H9 (cell line): ENCODE data around the gene AK9. TPM values are rescaled to one million over a fixed set of nuclear protein-coding genes. Genes with fewer than 3 reads are reported as not detected.
A peak's percentile ranks its signal among the peaks of the same experiment; 100 is the strongest.

Experiments
- DNase-seq: peaks from one replicate; pipeline ENCODE4 v3.0.0-alpha.2; 2017
- H2AFZ ChIP-seq: one replicate; pipeline ENCODE4 v1.6.1; 2013; ENCODE audit warnings: mild to moderate bottlenecking, low read length, control low read depth, moderate library complexity
- H2AK5ac ChIP-seq: 2 replicates; pipeline ENCODE4 v1.6.1; 2013; ENCODE audit warnings: low read length, control low read depth, mixed read lengths; ENCODE audit not compliant: insufficient read length
- H2BK120ac ChIP-seq: one replicate; pipeline ENCODE4 v1.6.1; 2013; ENCODE audit warnings: low read depth, mild to moderate bottlenecking, low read length, control low read depth, inconsistent platforms; ENCODE audit not compliant: poor library complexity, severe bottlenecking
- H2BK12ac ChIP-seq: 2 replicates; pipeline ENCODE4 v1.6.1; 2013; ENCODE audit warnings: low read length, control low read depth, mixed read lengths, low read depth; ENCODE audit not compliant: insufficient read length
- H2BK15ac ChIP-seq: 2 replicates; pipeline ENCODE4 v1.6.1; 2013; ENCODE audit warnings: low read depth, low read length, control low read depth
- H2BK20ac ChIP-seq: one replicate; pipeline ENCODE4 v1.6.1; 2013; ENCODE audit warnings: low read depth, mild to moderate bottlenecking, low read length, control low read depth, inconsistent platforms; ENCODE audit not compliant: poor library complexity, severe bottlenecking
- H2BK5ac ChIP-seq: 2 replicates; pipeline ENCODE4 v1.6.1; 2013; ENCODE audit warnings: low read length, control low read depth, mixed read lengths; ENCODE audit not compliant: insufficient read length
- H3K14ac ChIP-seq: 2 replicates; pipeline ENCODE4 v1.6.1; 2013; ENCODE audit warnings: low read length, control low read depth; ENCODE audit not compliant: insufficient read depth
- H3K18ac ChIP-seq: 2 replicates; pipeline ENCODE4 v1.6.1; 2013; ENCODE audit warnings: low read depth, mild to moderate bottlenecking, mixed read lengths, low read length, control low read depth; ENCODE audit not compliant: insufficient read length
- H3K23ac ChIP-seq: 2 replicates; pipeline ENCODE4 v1.6.1; 2013; ENCODE audit warnings: low read length, control low read depth, mixed read lengths, low read depth; ENCODE audit not compliant: insufficient read length
- H3K23me2 ChIP-seq: 2 replicates; pipeline ENCODE4 v1.6.1; 2013; ENCODE audit warnings: low read depth, mild to moderate bottlenecking, mixed read lengths, low read length, control low read depth; ENCODE audit not compliant: insufficient read length, poor library complexity, severe bottlenecking
- H3K27ac ChIP-seq: 2 replicates; pipeline ENCODE4 v1.5.1; 2013; ENCODE audit warnings: low read length, control low read depth, mixed read lengths, low read depth; ENCODE audit not compliant: insufficient read length
- H3K27me3 ChIP-seq: 2 replicates; pipeline ENCODE4 v1.6.1; 2013; ENCODE audit warnings: low read length, control low read depth, inconsistent platforms; ENCODE audit not compliant: insufficient read depth
- H3K4ac ChIP-seq: 2 replicates; pipeline ENCODE4 v1.6.1; 2013; ENCODE audit warnings: low read depth, mild to moderate bottlenecking, control low read depth, inconsistent platforms, low read length, moderate library complexity
- H3K4me1 ChIP-seq: 2 replicates; pipeline ENCODE4 v1.6.1; 2013; ENCODE audit warnings: low read length, control low read depth, inconsistent platforms; ENCODE audit not compliant: insufficient read depth
- H3K4me2 ChIP-seq: 2 replicates; pipeline ENCODE4 v1.6.1; 2013; ENCODE audit warnings: low read length, control low read depth, mixed read lengths; ENCODE audit not compliant: insufficient read length, insufficient read depth
- H3K56ac ChIP-seq: 2 replicates; pipeline ENCODE4 v1.6.1; 2013; ENCODE audit warnings: low read depth, mild to moderate bottlenecking, mixed read lengths, low read length, control low read depth; ENCODE audit not compliant: insufficient read length
- H3K79me1 ChIP-seq: 2 replicates; pipeline ENCODE4 v1.6.1; 2013; ENCODE audit warnings: low read depth, mild to moderate bottlenecking, moderate library complexity, low read length, control low read depth, inconsistent platforms; ENCODE audit not compliant: insufficient read depth, poor library complexity, severe bottlenecking
- H3K79me2 ChIP-seq: 2 replicates; pipeline ENCODE4 v1.6.1; 2013; ENCODE audit warnings: low read length, control low read depth, inconsistent platforms; ENCODE audit not compliant: insufficient read depth
- H3K9ac ChIP-seq: 2 replicates; pipeline ENCODE4 v1.6.1; 2013; ENCODE audit warnings: low read length, control low read depth, mixed read lengths; ENCODE audit not compliant: insufficient read length; ENCODE audit errors: extremely low read depth
- H3K9me3 ChIP-seq: one replicate; pipeline ENCODE4 v1.6.1; 2013; ENCODE audit warnings: low read depth, low read length, inconsistent platforms; ENCODE audit not compliant: control insufficient read depth
- H3T11ph ChIP-seq: one replicate; pipeline ENCODE4 v1.6.1; 2013; ENCODE audit warnings: mild to moderate bottlenecking, low read length, control low read depth, inconsistent platforms
- H4K20me1 ChIP-seq: one replicate; pipeline ENCODE4 v1.6.1; 2013; ENCODE audit not compliant: control insufficient read depth, insufficient read length, insufficient read depth
- H4K5ac ChIP-seq: 2 replicates; pipeline ENCODE4 v1.6.1; 2013; ENCODE audit warnings: low read depth, mild to moderate bottlenecking, mixed read lengths, low read length, control low read depth; ENCODE audit not compliant: insufficient read length
- H4K8ac ChIP-seq: replicated peaks from 2 replicates; pipeline ENCODE4 v1.6.1; 2013; ENCODE audit warnings: low read length, control low read depth, mixed read lengths, low read depth; ENCODE audit not compliant: insufficient read length
- H4K91ac ChIP-seq: 2 replicates; pipeline ENCODE4 v1.6.1; 2013; ENCODE audit warnings: low read depth, mild to moderate bottlenecking, moderate library complexity, mixed read lengths, low read length, control low read depth; ENCODE audit not compliant: insufficient read length
- H3K27ac Mint-ChIP-seq, 3 experiments: 2 replicates in 2 of 3; 3 replicates in 1 of 3; pipeline ENCODE4 v1.8.0; 2020 to 2021; ENCODE audit warnings: mixed read lengths in 3 of 3, mild to moderate bottlenecking in 1 of 3, moderate library complexity in 1 of 3
- H3K27me3 Mint-ChIP-seq: 2 replicates; pipeline ENCODE4 v1.8.0; 2021; ENCODE audit warnings: low read depth, mild to moderate bottlenecking, moderate library complexity, mixed read lengths
- H3K36me3 Mint-ChIP-seq, 3 experiments: 2 replicates in 2 of 3; 3 replicates in 1 of 3; pipeline ENCODE4 v1.8.0; 2020 to 2021; ENCODE audit warnings: low read depth in 3 of 3, mixed read lengths in 3 of 3; ENCODE audit not compliant: insufficient read depth in 1 of 3
- H3K4me1 Mint-ChIP-seq, 2 experiments: 2 replicates each; pipeline ENCODE4 v1.8.0; 2020; ENCODE audit warnings: mixed read lengths in 2 of 2
- H3K4me3 Mint-ChIP-seq, 2 experiments: 2 replicates in 1 of 2; 3 replicates in 1 of 2; pipeline ENCODE4 v1.8.0; 2020 to 2021; ENCODE audit warnings: mild to moderate bottlenecking in 2 of 2, mixed read lengths in 2 of 2, moderate library complexity in 1 of 2
- H3K9me3 Mint-ChIP-seq, 2 experiments: 2 replicates in 1 of 2; 3 replicates in 1 of 2; pipeline ENCODE4 v1.8.0; 2020; ENCODE audit warnings: mild to moderate bottlenecking in 2 of 2, mixed read lengths in 2 of 2, moderate library complexity in 1 of 2
- WGBS: extraction: QIAGEN DNeasy Blood & Tissue Kit; methylation state at CpG from one replicate; pipeline ENCODE4 v1.1.7; 2013; ENCODE audit warnings: missing lambda C conversion rate, low lambda C conversion rate, mixed read lengths; ENCODE audit not compliant: insufficient read length; ENCODE audit errors: extremely low coverage; 5-methylcytosine and 5-hydroxymethylcytosine counted together
- total RNA-seq: library from RNA; stranded (reverse); gene quantifications from 2 replicates; pipeline ENCODE4 v1.2.1, GENCODE V29; 2021
- TF ChIP-seq, protein P1 (sequence below): fragments of 200-600 bp; sonication (generic); conservative IDR thresholded peaks from 3 replicates; pipeline ENCODE4 v1.8.0; 2021; ENCODE audit warnings: antibody characterized with exemption, mild to moderate bottlenecking

AK9 gene
- total RNA-seq, 1 experiment from 2014 or later = 2.3 TPM

DNA sequence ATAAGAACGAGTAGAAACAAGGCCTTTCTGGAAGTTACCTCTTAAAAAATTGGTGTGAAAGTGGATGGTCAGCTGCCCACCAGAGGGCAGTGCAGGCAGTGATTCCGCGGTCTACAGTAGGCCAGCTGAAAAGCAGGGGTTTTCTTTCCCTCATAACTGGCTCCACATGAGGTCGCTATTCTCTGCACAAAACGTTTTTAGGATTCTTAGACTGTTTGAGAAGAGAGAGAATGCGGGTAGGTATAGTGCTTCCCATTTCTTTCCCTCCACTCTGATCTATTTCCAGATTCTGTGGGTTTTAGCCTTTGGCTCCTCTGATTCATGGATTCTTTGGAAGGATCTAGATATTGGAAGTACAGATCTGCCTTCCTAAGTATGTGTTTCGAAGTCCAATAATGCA, 14.3 kb upstream of the AK9 start:
- Histone ChIP-seq H3K4me2 (no peak overlapping the region), H3K56ac (no peak overlapping the region), H3K9me3 (no peaks in the 10 kb centered on the region), H2BK12ac (no peak overlapping the region), H4K20me1 (no peaks in the 10 kb centered on the region), H2AFZ (no peak overlapping the region), H3K4ac (no peak overlapping the region), H4K5ac (no peak overlapping the region), H3K23me2 (no peaks in the 10 kb centered on the region), H3K18ac (no peak overlapping the region), H2BK15ac (no peak overlapping the region), H3K23ac (no peak overlapping the region), H4K8ac (no peak overlapping the region), H3T11ph (no peak overlapping the region), H3K14ac (no peak overlapping the region), H2AK5ac (no peak overlapping the region), H4K91ac (no peak overlapping the region), H3K27ac (no peak overlapping the region), H3K4me1 (peaks cover 4% of the 10 kb centered on the region), H3K9ac (no peak overlapping the region), H2BK120ac (no peak overlapping the region), H2BK20ac (no peak overlapping the region), H3K79me2 (peaks cover 1% of the 10 kb centered on the region; the same call in 1 of the 2 replicates), H3K79me1 (no peaks in the 10 kb centered on the region), H2BK5ac (no peak overlapping the region), H3K27me3 (no peaks in the 10 kb centered on the region)
- TF ChIP-seq, protein P1, sequence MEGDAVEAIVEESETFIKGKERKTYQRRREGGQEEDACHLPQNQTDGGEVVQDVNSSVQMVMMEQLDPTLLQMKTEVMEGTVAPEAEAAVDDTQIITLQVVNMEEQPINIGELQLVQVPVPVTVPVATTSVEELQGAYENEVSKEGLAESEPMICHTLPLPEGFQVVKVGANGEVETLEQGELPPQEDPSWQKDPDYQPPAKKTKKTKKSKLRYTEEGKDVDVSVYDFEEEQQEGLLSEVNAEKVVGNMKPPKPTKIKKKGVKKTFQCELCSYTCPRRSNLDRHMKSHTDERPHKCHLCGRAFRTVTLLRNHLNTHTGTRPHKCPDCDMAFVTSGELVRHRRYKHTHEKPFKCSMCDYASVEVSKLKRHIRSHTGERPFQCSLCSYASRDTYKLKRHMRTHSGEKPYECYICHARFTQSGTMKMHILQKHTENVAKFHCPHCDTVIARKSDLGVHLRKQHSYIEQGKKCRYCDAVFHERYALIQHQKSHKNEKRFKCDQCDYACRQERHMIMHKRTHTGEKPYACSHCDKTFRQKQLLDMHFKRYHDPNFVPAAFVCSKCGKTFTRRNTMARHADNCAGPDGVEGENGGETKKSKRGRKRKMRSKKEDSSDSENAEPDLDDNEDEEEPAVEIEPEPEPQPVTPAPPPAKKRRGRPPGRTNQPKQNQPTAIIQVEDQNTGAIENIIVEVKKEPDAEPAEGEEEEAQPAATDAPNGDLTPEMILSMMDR = peak; percentile 99
- no CpG with 5 or more reads among the region's 7 CpGs for WGBS
- Mint-ChIP-seq H3K36me3 (peaks cover 8 to 17% (median 15%) of the 10 kb centered on the region in 3 experiments; a peak in 6 of 7 replicates), H3K4me1 (peaks cover 37 to 43% of the 10 kb centered on the region in 2 experiments), H3K27me3 (no peaks in the 10 kb centered on the region), H3K27ac (no peak overlapping the region), H3K4me3 (no peak overlapping the region), H3K9me3 (peaks cover 5 to 14% of the 10 kb centered on the region in 2 experiments; a peak in 3 of 5 replicates)
- peak; percentile 79 for DNase-seq
